HG03575 (cell line): ENCODE results near the gene ISOC2.
"Not testable (repeated sequence)": the region's sequence is repeated elsewhere in the genome, so short reads cannot be mapped to it uniquely, and the experiment has no call there.

Experiments used
- ATAC-seq: cut with Tn5 transposase; IDR thresholded peaks from one replicate; pipeline ENCODE4 v1.9.1; 2021; ENCODE audit not compliant: unreplicated experiment, insufficient number of reproducible peaks, low FRiP score; ENCODE audit errors: extremely low read depth

The ISOC2 gene, protein sequence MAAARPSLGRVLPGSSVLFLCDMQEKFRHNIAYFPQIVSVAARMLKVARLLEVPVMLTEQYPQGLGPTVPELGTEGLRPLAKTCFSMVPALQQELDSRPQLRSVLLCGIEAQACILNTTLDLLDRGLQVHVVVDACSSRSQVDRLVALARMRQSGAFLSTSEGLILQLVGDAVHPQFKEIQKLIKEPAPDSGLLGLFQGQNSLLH

DNA sequence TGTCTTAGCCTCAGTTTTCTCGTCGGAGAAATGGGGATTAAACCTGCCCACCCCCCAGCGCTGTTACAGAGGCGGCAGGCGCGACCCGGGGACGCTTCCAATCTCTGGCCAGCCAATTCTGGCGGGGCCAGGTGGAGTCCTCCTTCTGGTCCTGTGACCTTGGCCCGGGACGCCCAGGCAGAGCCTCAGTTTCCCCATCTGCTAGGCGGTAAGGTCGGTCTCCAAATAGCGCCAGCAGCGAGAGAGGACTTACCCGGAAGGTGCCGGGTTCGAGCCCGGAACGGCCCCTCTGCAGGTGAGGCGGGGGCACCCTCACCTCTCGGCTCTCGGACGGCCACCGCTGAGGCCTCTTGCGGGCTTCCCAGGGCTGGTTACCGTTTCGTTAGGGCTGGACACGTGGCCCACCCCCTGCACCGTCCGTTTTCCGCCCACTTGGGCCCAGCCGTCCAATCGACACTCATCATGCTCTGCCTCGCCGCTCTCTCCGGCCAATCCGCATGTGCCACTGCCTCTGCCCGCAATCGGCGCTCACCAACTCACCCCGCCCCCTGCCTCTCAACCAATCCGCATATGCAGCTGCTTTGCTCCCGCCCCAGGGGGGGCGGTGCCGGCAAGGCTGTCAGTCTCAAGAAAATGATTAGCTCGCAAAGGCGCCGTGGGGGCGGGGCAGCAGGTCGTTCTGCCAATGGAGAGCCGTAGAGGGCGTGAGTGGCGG, at the start of gene ISOC2:
ISOC2 (minus strand) TSS at position 384 of the 715 bp plus-strand sequence. CDS start 5,156 bp downstream, outside the sequence.
- ATAC-seq, result peak; percentile 81

DNA sequence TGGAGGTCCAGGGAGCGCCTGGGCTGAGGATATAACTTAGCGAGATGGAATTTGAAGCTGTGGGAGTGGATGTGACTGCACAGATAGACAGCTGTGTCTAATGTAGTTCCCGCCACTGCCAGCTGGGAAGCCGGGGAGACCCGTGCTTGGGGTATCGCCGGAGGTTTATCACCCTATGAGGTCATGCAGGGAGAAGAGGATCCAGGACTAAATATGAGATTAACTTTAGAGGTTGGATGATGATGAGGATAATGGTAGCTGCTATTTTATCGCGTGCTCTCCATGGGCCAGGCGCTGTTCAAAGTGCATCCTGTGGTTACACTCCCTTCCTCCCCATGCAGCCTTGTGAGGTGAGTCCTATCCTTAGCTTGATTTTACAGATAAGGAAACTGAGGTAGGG, 46.7 kb upstream of the ISOC2 start:
- ATAC-seq, result no peak

DNA sequence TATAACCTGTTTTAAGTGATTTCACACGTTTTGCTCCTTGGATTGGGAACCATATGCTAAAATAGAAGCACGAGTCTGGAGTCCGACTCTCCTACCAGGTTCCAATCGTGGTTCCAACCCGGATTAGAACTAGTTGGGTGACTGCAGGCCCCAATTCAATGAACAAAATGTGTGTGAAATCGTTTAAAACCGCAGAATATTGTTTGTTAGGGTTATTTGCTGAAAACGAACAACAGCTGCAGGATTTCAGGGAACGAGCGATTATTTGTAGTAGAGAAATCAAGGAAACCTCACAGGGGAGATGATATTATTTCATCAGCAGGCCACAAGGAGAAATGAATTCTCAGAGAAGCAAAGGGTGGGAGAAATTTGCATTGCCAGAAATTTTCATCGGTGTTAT, 43.5 kb upstream of the ISOC2 start:
- no peak for ATAC-seq

DNA sequence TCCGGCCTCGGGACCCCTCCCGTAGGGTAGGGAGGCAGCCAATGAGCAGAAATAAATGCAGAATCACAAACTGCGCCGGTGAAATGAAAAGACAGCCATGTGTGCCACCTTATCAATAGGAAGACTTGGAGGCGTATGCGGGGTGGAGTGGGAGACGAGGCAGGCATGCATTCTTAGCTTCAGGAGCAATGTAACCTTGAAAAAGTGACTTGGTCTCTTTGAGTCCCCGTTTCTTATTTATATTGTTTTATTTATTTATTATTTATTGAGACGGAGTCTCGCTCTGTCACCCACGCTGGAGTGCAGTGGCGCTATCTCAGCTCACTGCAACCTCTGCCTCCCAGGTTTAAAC, 42.8 kb upstream of the ISOC2 start:
- no peak for ATAC-seq

- no peak for ATAC-seq
These were observed 42.2 kb upstream of the ISOC2 start for GRCh38 chr19:55503502-55504251.

GRCh38 chr19:55503157-55503501, 41.7 kb upstream of the ISOC2 start:
- ATAC-seq, result no peak

- ATAC-seq, result no peak
These were observed 40.9 kb upstream of the ISOC2 start for GRCh38 chr19:55502197-55502952.

GRCh38 chr19:55500368-55500952, 39.0 kb upstream of the ISOC2 start:
- no peak for ATAC-seq

- no peak for ATAC-seq
These were observed 36.9 kb upstream of the ISOC2 start for GRCh38 chr19:55498246-55498840.

DNA sequence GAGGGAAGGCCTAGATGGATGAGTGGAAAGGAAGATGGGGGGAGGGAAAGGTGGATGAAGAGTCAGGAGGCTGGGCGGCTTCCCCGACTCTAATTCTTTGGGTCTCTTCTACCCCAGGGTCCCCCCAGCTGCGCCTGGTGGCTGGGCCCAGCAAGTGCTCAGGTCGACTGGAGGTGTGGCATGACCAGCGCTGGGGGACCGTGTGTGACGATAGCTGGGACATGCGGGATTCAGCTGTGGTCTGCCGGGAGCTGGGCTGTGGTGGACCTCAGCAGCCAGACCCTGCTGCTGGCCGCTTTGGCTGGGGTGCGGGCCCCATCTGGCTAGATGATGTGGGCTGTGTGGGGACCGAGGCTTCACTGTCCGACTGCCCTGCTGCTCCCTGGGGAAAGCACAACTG, 36.3 kb upstream of the ISOC2 start:
- no peak for ATAC-seq

DNA sequence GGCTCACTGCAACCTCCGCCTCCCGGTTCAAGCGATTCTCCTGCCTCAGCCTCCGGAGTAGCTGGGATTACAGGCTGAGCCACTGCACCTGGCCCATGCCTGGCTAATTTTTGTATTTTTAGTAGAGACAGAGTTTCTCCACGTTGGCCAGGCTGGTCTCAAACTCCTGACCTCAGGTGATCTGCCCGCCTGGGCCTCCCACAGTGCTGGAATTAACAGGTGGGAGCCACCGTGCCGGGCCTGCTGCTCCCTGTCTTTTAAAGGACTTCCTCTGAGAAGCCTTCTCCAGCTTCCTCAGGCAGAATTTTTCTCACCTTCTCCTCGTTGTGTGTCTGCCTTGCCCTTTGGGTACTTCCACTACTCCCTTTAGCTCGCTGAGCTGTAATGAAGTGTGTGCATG, 35.4 kb upstream of the ISOC2 start:
- not testable (repeated sequence) for ATAC-seq

- ATAC-seq, result no peak
These were observed 34.4 kb upstream of the ISOC2 start for GRCh38 chr19:55495646-55496349.

DNA sequence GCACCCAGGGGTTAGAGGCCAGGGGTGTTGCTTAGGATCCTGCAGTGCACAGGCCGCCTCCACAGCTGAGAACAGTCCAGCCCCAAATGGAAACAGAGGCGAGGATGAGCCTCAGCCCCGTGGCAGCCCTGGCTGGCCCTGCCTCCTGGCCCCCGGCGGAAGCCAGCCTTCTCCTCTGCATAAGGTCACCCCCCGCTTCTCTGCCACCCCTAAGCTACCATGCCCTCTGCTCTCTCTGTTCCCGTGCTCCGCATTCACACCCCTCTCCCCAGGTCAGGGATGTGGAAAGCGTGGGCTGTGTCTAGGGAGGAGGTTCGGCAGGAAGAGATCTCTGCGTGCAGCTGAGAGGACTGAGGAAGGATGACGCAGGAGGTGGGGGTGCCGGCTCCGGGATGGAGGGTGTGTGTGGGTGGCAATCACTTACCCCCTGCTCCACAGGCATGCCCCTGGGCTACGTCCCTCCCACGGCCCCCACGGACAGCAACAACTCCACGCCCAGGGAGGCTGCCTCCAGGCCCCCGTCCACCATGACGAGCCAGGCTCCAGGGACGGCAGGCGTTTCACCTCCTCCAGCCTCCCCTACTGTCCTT, 32.8 kb upstream of the ISOC2 start:
- no peak for ATAC-seq

- ATAC-seq, result no peak
These were observed 32.3 kb upstream of the ISOC2 start for GRCh38 chr19:55493645-55494171.

- ATAC-seq, result no peak
These were observed 31.7 kb upstream of the ISOC2 start for GRCh38 chr19:55493052-55493644.

GRCh38 chr19:55492362-55492944, 31.0 kb upstream of the ISOC2 start:
- ATAC-seq, result no peak
